Neural progenitor cell (in vitro differentiated cells): ENCODE data around the gene OR8B4. TPM values are rescaled to one million over a fixed set of nuclear protein-coding genes. Genes with fewer than 3 reads are reported as not detected.

Experiments used
- DNase-seq: peaks from one replicate; pipeline ENCODE4 v3.0.0-alpha.2; 2016; ENCODE audit warnings: low spot score
- H2AFZ ChIP-seq: fragments of 200-600 bp; sonication (generic); replicated peaks from 2 replicates; pipeline ENCODE4 v1.6.1; 2016; ENCODE audit warnings: antibody characterized with exemption
- H3F3A ChIP-seq: fragments of 200-600 bp; sonication (generic); 2 replicates; pipeline ENCODE4 v1.6.1; 2016; ENCODE audit warnings: antibody characterized with exemption, low read depth
- H3K27ac ChIP-seq: fragments of 200-600 bp; sonication (generic); 2 replicates; pipeline ENCODE4 v1.5.1; 2016; ENCODE audit warnings: mild to moderate bottlenecking
- H3K27me3 ChIP-seq: fragments of 200-600 bp; sonication (generic); 2 replicates; pipeline ENCODE4 v1.6.1; 2016; ENCODE audit warnings: mild to moderate bottlenecking, moderate library complexity
- H3K36me3 ChIP-seq: fragments of 200-600 bp; sonication (generic); 2 replicates; pipeline ENCODE4 v1.5.1; 2016
- H3K4me1 ChIP-seq: fragments of 200-600 bp; sonication (generic); 2 replicates; pipeline ENCODE4 v1.6.1; 2016; ENCODE audit warnings: mixed run types
- H3K4me2 ChIP-seq: fragments of 200-600 bp; sonication (generic); 2 replicates; pipeline ENCODE4 v1.6.1; 2016
- H3K4me3 ChIP-seq: fragments of 200-600 bp; sonication (generic); 2 replicates; pipeline ENCODE4 v1.5.1; 2016
- H3K79me2 ChIP-seq: fragments of 200-600 bp; sonication (generic); 2 replicates; pipeline ENCODE4 v1.6.1; 2016; ENCODE audit warnings: low read depth
- H3K9ac ChIP-seq: fragments of 200-600 bp; sonication (generic); 2 replicates; pipeline ENCODE4 v1.6.1; 2016
- H3K9me3 ChIP-seq: fragments of 200-600 bp; sonication (generic); 2 replicates; pipeline ENCODE4 v1.5.1; 2016; ENCODE audit warnings: low read depth
- H4K20me1 ChIP-seq: fragments of 200-600 bp; sonication (generic); 2 replicates; pipeline ENCODE4 v1.6.1; 2016; ENCODE audit warnings: low read depth
- H3K27ac Mint-ChIP-seq: 3 replicates; pipeline ENCODE4 v1.8.0; 2021; ENCODE audit warnings: mixed read lengths
- H3K27me3 Mint-ChIP-seq: 2 replicates; pipeline ENCODE4 v1.8.0; 2022; ENCODE audit warnings: low read depth, mild to moderate bottlenecking, inconsistent platforms, moderate library complexity, mixed read lengths; ENCODE audit not compliant: insufficient read depth
- H3K36me3 Mint-ChIP-seq: 3 replicates; pipeline ENCODE4 v1.8.0; 2021; ENCODE audit warnings: mixed read lengths
- H3K4me1 Mint-ChIP-seq: 3 replicates; pipeline ENCODE4 v1.8.0; 2021; ENCODE audit warnings: mixed read lengths
- H3K4me3 Mint-ChIP-seq: 3 replicates; pipeline ENCODE4 v1.8.0; 2021; ENCODE audit warnings: mild to moderate bottlenecking, moderate library complexity, mixed read lengths
- H3K9me3 Mint-ChIP-seq: 3 replicates; pipeline ENCODE4 v1.8.0; 2020; ENCODE audit warnings: mixed read lengths
- EZH2 ChIP-seq: fragments of 200-600 bp; sonication (generic); IDR thresholded peaks from 2 replicates; pipeline ENCODE4 v1.6.1; 2017; ENCODE audit warnings: antibody characterized with exemption, mild to moderate bottlenecking, moderate library complexity
- EZH2phosphoT487 ChIP-seq: fragments of 200-600 bp; sonication (generic); IDR thresholded peaks from 2 replicates; pipeline ENCODE4 v1.6.1; 2017; ENCODE audit warnings: antibody characterized with exemption
- total RNA-seq: library from RNA; depleted of rRNA; stranded (reverse); fragments of >200 nt; gene quantifications from 2 replicates; pipeline ENCODE4 v1.2.3, GENCODE V29; 2015; ENCODE audit warnings: low replicate concordance
- TF ChIP-seq, protein P1 (sequence below): fragments of 200-600 bp; sonication (generic); IDR thresholded peaks from 2 replicates; pipeline ENCODE4 v1.5.1; 2017; ENCODE audit warnings: antibody characterized with exemption, mild to moderate bottlenecking

OR8B4 gene
- total RNA-seq, 1 donor from 2014 or later = not detected

DNA sequence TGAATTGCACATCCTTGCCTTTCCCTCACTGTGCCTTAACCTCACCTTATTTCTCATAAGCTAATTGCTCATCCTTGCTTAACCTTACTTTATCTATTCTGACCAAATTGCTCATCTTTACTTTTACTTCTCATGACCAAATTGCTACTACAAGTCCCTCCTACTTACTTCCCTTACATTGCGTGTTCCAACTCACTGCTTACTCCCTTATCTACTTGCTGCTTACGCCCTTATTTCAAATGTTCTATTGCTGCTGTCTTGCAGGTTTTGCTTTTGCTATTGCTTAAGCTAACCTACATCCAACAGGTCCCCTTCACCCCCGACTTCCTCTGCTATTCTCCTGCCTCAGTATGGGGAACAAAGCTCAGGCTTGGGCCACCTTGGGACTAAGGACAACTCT, 48.4 kb downstream of the OR8B4 start:
- DNase-seq = no peak
- no peaks in the 10 kb centered on the region for H3K4me1 ChIP-seq
- no peaks in the 10 kb centered on the region for H3K9me3 ChIP-seq
- no peaks in the 10 kb centered on the region for H3K36me3 ChIP-seq
- no peak overlapping the region for H2AFZ ChIP-seq
- no peak overlapping the region for H3K9ac ChIP-seq
- no peaks in the 10 kb centered on the region for H3K9me3 Mint-ChIP-seq
- no peak overlapping the region for H3K27ac Mint-ChIP-seq
- no peaks in the 10 kb centered on the region for H3K27me3 Mint-ChIP-seq
- H4K20me1 ChIP-seq = no peaks in the 10 kb centered on the region
- H3K4me1 Mint-ChIP-seq = peaks cover 4% of the 10 kb centered on the region
- no peaks in the 10 kb centered on the region for H3K27me3 ChIP-seq
- H3K4me3 ChIP-seq = no peak overlapping the region
- H3K36me3 Mint-ChIP-seq = no peaks in the 10 kb centered on the region
- no peak overlapping the region for H3K27ac ChIP-seq
- H3F3A ChIP-seq = no peaks in the 10 kb centered on the region
- no peak overlapping the region for H3K4me2 ChIP-seq
- TF ChIP-seq, protein P1, sequence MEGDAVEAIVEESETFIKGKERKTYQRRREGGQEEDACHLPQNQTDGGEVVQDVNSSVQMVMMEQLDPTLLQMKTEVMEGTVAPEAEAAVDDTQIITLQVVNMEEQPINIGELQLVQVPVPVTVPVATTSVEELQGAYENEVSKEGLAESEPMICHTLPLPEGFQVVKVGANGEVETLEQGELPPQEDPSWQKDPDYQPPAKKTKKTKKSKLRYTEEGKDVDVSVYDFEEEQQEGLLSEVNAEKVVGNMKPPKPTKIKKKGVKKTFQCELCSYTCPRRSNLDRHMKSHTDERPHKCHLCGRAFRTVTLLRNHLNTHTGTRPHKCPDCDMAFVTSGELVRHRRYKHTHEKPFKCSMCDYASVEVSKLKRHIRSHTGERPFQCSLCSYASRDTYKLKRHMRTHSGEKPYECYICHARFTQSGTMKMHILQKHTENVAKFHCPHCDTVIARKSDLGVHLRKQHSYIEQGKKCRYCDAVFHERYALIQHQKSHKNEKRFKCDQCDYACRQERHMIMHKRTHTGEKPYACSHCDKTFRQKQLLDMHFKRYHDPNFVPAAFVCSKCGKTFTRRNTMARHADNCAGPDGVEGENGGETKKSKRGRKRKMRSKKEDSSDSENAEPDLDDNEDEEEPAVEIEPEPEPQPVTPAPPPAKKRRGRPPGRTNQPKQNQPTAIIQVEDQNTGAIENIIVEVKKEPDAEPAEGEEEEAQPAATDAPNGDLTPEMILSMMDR = no peak
- TF ChIP-seq EZH2phosphoT487 = no peak
- no peak for TF ChIP-seq EZH2
- no peak overlapping the region for H3K4me3 Mint-ChIP-seq
- no peaks in the 10 kb centered on the region for H3K79me2 ChIP-seq

Other genes with a start within 250 kb of the OR8B4 start
- gene OR10D3, start 241.5 kb downstream of the OR8B4 start, total RNA-seq = not detected in 2 replicates
- gene OR8G1, start 183.8 kb downstream of the OR8B4 start, total RNA-seq = not detected in 2 replicates
- gene OR8G5, start 168.5 kb downstream of the OR8B4 start, total RNA-seq = not detected in 2 replicates
- not detected in 2 replicates for gene OR8D1, start 110.9 kb downstream of the OR8B4 start, total RNA-seq
- not detected in 2 replicates for gene OR8D2, start 104.7 kb downstream of the OR8B4 start, total RNA-seq
- not detected in 2 replicates for gene OR8B2, start 40.4 kb downstream of the OR8B4 start, total RNA-seq
- gene OR8B3, start 25.8 kb downstream of the OR8B4 start, total RNA-seq = not detected in 2 replicates
- not detected in 2 replicates for gene OR8B8, start 20.8 kb upstream of the OR8B4 start, total RNA-seq
- not detected in 2 replicates for gene OR8B12, start 118.8 kb upstream of the OR8B4 start, total RNA-seq
- gene OR8A1, start 145.1 kb upstream of the OR8B4 start, total RNA-seq = not detected in 2 replicates
- not detected in 2 replicates for gene PANX3, start 186.6 kb upstream of the OR8B4 start, total RNA-seq
- 18.9 and 20.7 TPM in 2 replicates for gene TBRG1, start 198.0 kb upstream of the OR8B4 start, total RNA-seq
- gene SIAE, start 248.9 kb upstream of the OR8B4 start, total RNA-seq = 3.6 and 4.9 TPM in 2 replicates
- 53.3 and 67.2 TPM in 2 replicates for gene SPA17, start 249.0 kb upstream of the OR8B4 start, total RNA-seq